A673 (cell line): ENCODE results near the gene PPP1R37. TPM values are rescaled to one million over a fixed set of nuclear protein-coding genes. Genes with fewer than 3 reads are reported as not detected.
A peak's percentile ranks its signal among the peaks of the same experiment; 100 is the strongest.

Experiments used
- BruUV-seq: library from RNA; stranded (reverse); fragments of 400-500 nt; replicated peaks from 2 replicates; lab custom pipeline; 2021; lab: Mats Ljungman, UMichigan
- CTCF ChIA-PET: fragments of 300-600 bp; sonication (Branson Sonifier 250); formaldehyde crosslinking; loops from one replicate; lab custom pipeline; 2022; ENCODE audit warnings: antibody characterized with exemption; lab: Charles Lee
- POLR2A ChIA-PET: fragments of 300-600 bp; sonication (Branson Sonifier 250); formaldehyde crosslinking; loops from one replicate; lab custom pipeline; 2022; ENCODE audit warnings: antibody characterized with exemption; ENCODE audit not compliant: low non-redundant PET; lab: Charles Lee
- DNase-seq: peaks from one replicate; pipeline ENCODE4 v3.0.0-alpha.2; 2015; ENCODE audit warnings: low spot score
- H3K27ac ChIP-seq: fragments of 200-600 bp; sonication (generic); 2 replicates; pipeline ENCODE4 v1.5.1; 2016; ENCODE audit warnings: mixed run types, low read depth, mild to moderate bottlenecking, mixed read lengths, antibody characterized with exemption, low read length; ENCODE audit not compliant: poor library complexity, severe bottlenecking
- H3K27me3 ChIP-seq: fragments of 200-600 bp; sonication (generic); replicated peaks from 2 replicates; pipeline ENCODE4 v1.6.1; 2017; ENCODE audit warnings: mixed run types, low read depth, mild to moderate bottlenecking, mixed read lengths, antibody characterized with exemption, low read length; ENCODE audit not compliant: insufficient read depth, poor library complexity
- H3K36me3 ChIP-seq: fragments of 200-600 bp; sonication (generic); 2 replicates; pipeline ENCODE4 v1.6.1; 2016; ENCODE audit warnings: mixed run types, mild to moderate bottlenecking, mixed read lengths, antibody characterized with exemption, low read length; ENCODE audit not compliant: insufficient read depth, poor library complexity, severe bottlenecking
- H3K4me1 ChIP-seq: fragments of 200-600 bp; sonication (generic); 2 replicates; pipeline ENCODE4 v1.6.1; 2017; ENCODE audit warnings: mixed run types, mild to moderate bottlenecking, mixed read lengths, antibody characterized with exemption, low read length; ENCODE audit not compliant: insufficient read depth, poor library complexity, severe bottlenecking
- H3K4me3 ChIP-seq: fragments of 200-600 bp; sonication (generic); 2 replicates; pipeline ENCODE4 v1.5.1; 2016; ENCODE audit warnings: low read depth, mixed run types, mild to moderate bottlenecking, mixed read lengths, low read length; ENCODE audit not compliant: poor library complexity, severe bottlenecking
- H3K9me3 ChIP-seq: fragments of 200-600 bp; sonication (generic); 2 replicates; pipeline ENCODE4 v1.6.1; 2016; ENCODE audit warnings: mixed run types, low read depth, mild to moderate bottlenecking, mixed read lengths, antibody characterized with exemption, low read length; ENCODE audit not compliant: poor library complexity, severe bottlenecking
- CTCF ChIP-seq: fragments of 300-800, 200-600 bp; sonication (generic); conservative IDR thresholded peaks from 2 replicates; pipeline ENCODE4 v1.5.1; 2017; ENCODE audit warnings: low read depth, mild to moderate bottlenecking, antibody characterized with exemption, low read length, moderate library complexity, mixed read lengths
- EZH2 ChIP-seq: fragments of 200-600 bp; sonication (generic); IDR thresholded peaks from 2 replicates; pipeline ENCODE4 v1.6.1; 2017; ENCODE audit warnings: borderline replicate concordance, low read depth, mild to moderate bottlenecking, mixed read lengths, antibody characterized with exemption, low read length; ENCODE audit not compliant: poor library complexity, severe bottlenecking
- intact Hi-C: fragments of 100-400 bp; cut with micrococcal nuclease; formaldehyde crosslinking; loops from one replicate; pipeline ENCODE4 v1.10.0; 2022; ENCODE audit not compliant: unreplicated experiment
- total RNA-seq: library from RNA; stranded (reverse); gene quantifications from 2 replicates; pipeline ENCODE4 v1.2.3, GENCODE V29; 2021

The PPP1R37 gene
- total RNA-seq, 1 experiment from 2014 or later = 34.0 TPM

GRCh38 chr19:45075301-45076028 lies 17.5 kb upstream of the PPP1R37 start:
- ChIA-PET POLR2A (no interaction called here), CTCF (no interaction called here)
- no peak for DNase-seq
- no TSS peak for BruUV-seq
- intact Hi-C loops = no loop called here
- H3K4me3 ChIP-seq = peak overlapping the region; percentile 50
- no peak overlapping the region for H3K27ac ChIP-seq
- TF ChIP-seq CTCF = no peak
- TF ChIP-seq EZH2 = no peak
- H3K9me3 ChIP-seq = no peaks in the 10 kb centered on the region
- peaks cover 3% of the 10 kb centered on the region for H3K36me3 ChIP-seq
- no peaks in the 10 kb centered on the region for H3K27me3 ChIP-seq
- H3K4me1 ChIP-seq = peaks cover 11% of the 10 kb centered on the region

- ChIA-PET CTCF (no interaction called here), POLR2A (no interaction called here)
- intact Hi-C loops = no loop called here
- H3K27me3 ChIP-seq = no peaks in the 10 kb centered on the region
- H3K4me1 ChIP-seq = peaks cover 11% of the 10 kb centered on the region
- peak within 1 kb of the TSS; percentile 50 for H3K4me3 ChIP-seq
- no peak within 1 kb of the TSS for H3K27ac ChIP-seq
- H3K36me3 ChIP-seq = no peaks in the 10 kb centered on the region
- no TSS peak for BruUV-seq
- TF ChIP-seq EZH2 = no peak
- TF ChIP-seq CTCF = no peak
- no peaks in the 10 kb centered on the region for H3K9me3 ChIP-seq
- peak; percentile 77 for DNase-seq
Measured at GRCh38 chr19:45076029-45076850, 16.7 kb upstream of the PPP1R37 start, which contains the start of gene ZNF296. Gene ZNF296 (minus strand): TSS chr19:45076478. CDS start chr19:45076373, 105 bp downstream.

- ChIA-PET CTCF (no interaction called here), POLR2A (no interaction called here)
- intact Hi-C loops = no loop called here
- Histone ChIP-seq H3K27ac (no peak overlapping the region), H3K36me3 (peaks cover 5% of the 10 kb centered on the region), H3K4me3 (peak overlapping the region; percentile 50), H3K9me3 (no peaks in the 10 kb centered on the region), H3K4me1 (peaks cover 11% of the 10 kb centered on the region), H3K27me3 (no peaks in the 10 kb centered on the region)
- no peak for DNase-seq
- BruUV-seq = no TSS peak
- TF ChIP-seq EZH2 (no peak), CTCF (no peak)
Measured at GRCh38 chr19:45076851-45077730, 15.9 kb upstream of the PPP1R37 start.
